Measurements from ENCODE around the gene STAM. TPM values are rescaled to one million over a fixed set of nuclear protein-coding genes. Genes with fewer than 3 reads are reported as not detected.
A peak's percentile ranks its signal among the peaks of the same experiment; 100 is the strongest.

The STAM gene
- total RNA-seq, 4 donors from 2014 or later, result 3.6 to 31.5 (median 19.9) TPM

DNA sequence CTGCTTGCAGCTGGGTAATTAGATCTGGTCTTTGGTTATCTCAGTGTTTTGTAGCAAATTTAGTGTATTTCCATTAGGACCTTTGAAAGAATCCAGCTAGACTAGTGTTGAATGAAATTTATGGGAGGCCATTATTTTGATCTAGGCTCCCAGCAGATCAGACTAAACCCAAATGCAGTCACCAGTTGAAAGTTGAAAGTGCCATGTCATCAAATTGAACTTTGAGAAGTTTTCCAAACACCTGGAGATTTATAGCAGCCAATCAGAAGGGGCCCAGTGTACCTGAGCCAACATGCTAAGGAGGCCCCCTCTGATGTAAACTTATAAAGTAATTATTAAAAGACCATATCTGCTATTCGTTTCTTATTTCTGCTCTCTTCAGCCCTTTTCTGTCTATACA lies 96.7 kb downstream of the STAM start:
- DNase-seq, result no peak
- Histone ChIP-seq H3K4me1 (no peaks in the 10 kb centered on the region), H3K27ac (no peak overlapping the region), H3K27me3 (no peaks in the 10 kb centered on the region), H3K36me3 (no peaks in the 10 kb centered on the region), H3K4me3 (no peak overlapping the region), H3K9me3 (no peaks in the 10 kb centered on the region)
- no peak for TF ChIP-seq POLR2A (IDR thresholded peaks at IDR 0.05)
- TF ChIP-seq, protein P1, sequence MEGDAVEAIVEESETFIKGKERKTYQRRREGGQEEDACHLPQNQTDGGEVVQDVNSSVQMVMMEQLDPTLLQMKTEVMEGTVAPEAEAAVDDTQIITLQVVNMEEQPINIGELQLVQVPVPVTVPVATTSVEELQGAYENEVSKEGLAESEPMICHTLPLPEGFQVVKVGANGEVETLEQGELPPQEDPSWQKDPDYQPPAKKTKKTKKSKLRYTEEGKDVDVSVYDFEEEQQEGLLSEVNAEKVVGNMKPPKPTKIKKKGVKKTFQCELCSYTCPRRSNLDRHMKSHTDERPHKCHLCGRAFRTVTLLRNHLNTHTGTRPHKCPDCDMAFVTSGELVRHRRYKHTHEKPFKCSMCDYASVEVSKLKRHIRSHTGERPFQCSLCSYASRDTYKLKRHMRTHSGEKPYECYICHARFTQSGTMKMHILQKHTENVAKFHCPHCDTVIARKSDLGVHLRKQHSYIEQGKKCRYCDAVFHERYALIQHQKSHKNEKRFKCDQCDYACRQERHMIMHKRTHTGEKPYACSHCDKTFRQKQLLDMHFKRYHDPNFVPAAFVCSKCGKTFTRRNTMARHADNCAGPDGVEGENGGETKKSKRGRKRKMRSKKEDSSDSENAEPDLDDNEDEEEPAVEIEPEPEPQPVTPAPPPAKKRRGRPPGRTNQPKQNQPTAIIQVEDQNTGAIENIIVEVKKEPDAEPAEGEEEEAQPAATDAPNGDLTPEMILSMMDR (IDR thresholded peaks at IDR 0.05), result no peak
- intact Hi-C loops (cut with DNase I; ENCODE audit: low total_unique reads), result loop anchor here (10.0 kb wide), 1 partner anchor 136 kb away; no protein-coding TSS in a partner anchor

DNA sequence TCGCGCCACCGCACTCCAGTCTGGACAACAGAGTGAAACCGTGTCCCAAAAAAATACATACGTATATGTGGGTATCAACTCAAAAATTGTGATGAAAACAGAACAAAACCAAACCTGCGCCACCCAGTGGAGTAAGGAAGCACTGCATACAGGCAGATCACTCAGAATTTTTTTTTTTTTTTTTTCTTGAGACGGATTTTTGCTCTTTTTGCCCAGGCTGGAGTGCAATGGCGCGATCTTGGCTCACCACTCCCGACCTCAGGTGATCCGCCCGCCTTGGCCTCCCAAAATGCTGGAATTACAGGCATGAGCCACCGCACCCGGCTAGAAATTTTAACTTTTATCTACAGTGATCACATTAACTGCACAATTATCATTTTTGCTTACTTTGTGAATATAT lies 99.0 kb downstream of the STAM start:
- no peaks in the 10 kb centered on the region for H3K36me3 ChIP-seq
- no peak overlapping the region for H3K27ac ChIP-seq
- no peaks in the 10 kb centered on the region for H3K9me3 ChIP-seq
- DNase-seq, result peak; percentile 55 to 59
- TF ChIP-seq POLR2A (IDR thresholded peaks at IDR 0.05), result no peak
- TF ChIP-seq, protein P1 (IDR thresholded peaks at IDR 0.05), result peak; percentile 64 to 83 (median 72)
- no peaks in the 10 kb centered on the region for H3K4me1 ChIP-seq
- no peak overlapping the region for H3K4me3 ChIP-seq
- no peaks in the 10 kb centered on the region for H3K27me3 ChIP-seq
- intact Hi-C loops (cut with DNase I; ENCODE audit: low total_unique reads), result loop anchor here (10.0 kb wide), 1 partner anchor 138 kb away; no protein-coding TSS in a partner anchor

DNA sequence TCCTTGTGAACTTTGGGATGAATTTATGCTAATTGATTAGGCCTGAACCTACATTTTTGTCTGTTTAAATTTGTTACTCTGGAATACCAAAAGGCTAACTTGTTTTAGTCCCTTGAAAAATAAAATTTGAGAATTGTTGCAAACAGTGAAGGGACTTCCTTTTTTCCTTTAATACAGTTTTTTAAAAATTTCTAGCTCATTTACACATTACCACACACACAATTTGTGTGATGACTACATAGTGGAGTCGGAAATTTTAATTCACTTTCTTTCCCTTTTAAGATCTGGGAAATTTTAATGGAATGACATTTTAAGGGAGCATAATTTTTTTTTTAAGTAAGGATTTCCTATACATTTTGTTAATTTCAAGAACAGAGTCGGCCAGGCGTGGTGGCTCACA lies 99.5 kb downstream of the STAM start:
- Histone ChIP-seq H3K4me3 (no peak overlapping the region), H3K9me3 (no peaks in the 10 kb centered on the region), H3K36me3 (no peaks in the 10 kb centered on the region), H3K27me3 (no peaks in the 10 kb centered on the region), H3K4me1 (no peaks in the 10 kb centered on the region), H3K27ac (no peak overlapping the region)
- intact Hi-C loops (cut with DNase I; ENCODE audit: low total_unique reads), result loop anchor here (10.0 kb wide), 1 partner anchor 139 kb away; no protein-coding TSS in a partner anchor
- DNase-seq, result no peak
- TF ChIP-seq, protein P1 (IDR thresholded peaks at IDR 0.05), result no peak
- no peak for TF ChIP-seq POLR2A (IDR thresholded peaks at IDR 0.05)

DNA sequence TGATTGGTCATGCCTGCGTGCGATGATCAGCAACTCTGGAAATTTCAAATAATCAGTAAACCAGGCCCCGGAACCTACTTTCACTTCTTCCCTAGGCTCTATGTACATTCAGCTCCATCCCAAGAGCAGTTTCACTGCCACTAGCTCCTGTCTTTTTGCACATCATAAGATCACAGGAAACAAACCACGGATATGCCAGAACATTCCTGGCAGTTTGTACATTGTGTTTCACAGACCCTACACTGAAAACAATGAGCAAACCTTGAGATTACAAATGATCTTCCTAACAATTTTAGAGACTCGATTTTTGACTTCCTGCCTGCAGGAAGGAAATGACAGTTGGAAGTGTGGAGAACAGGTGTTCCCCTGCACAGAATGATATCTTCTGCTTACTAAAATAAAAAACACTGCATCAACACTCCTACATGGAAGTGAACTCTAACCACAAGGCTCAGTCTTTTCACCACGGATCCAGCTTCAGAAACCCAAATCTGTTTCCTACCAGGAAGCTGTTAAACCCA lies 100.5 kb downstream of the STAM start:
- no peak for TF ChIP-seq POLR2A (IDR thresholded peaks at IDR 0.05)
- TF ChIP-seq, protein P1 (IDR thresholded peaks at IDR 0.05), result no peak
- Histone ChIP-seq H3K4me1 (no peaks in the 10 kb centered on the region), H3K36me3 (no peaks in the 10 kb centered on the region), H3K27me3 (no peaks in the 10 kb centered on the region), H3K27ac (peak overlapping the region in 1 of 2 donors; percentile 2), H3K9me3 (no peaks in the 10 kb centered on the region), H3K4me3 (no peak overlapping the region)
- DNase-seq, result no peak
- intact Hi-C loops (cut with DNase I; ENCODE audit: low total_unique reads), result loop anchor here (10.0 kb wide), 1 partner anchor 140 kb away; no protein-coding TSS in a partner anchor

- H3K4me1 ChIP-seq, result no peaks in the 10 kb centered on the region
- no peak for TF ChIP-seq POLR2A (IDR thresholded peaks at IDR 0.05)
- TF ChIP-seq, protein P1 (IDR thresholded peaks at IDR 0.05), result no peak
- no peak overlapping the region for H3K4me3 ChIP-seq
- no peaks in the 10 kb centered on the region for H3K9me3 ChIP-seq
- intact Hi-C loops (cut with DNase I; ENCODE audit: low total_unique reads), result loop anchor here (10.0 kb wide), 1 partner anchor 143 kb away; no protein-coding TSS in a partner anchor
- no peaks in the 10 kb centered on the region for H3K36me3 ChIP-seq
- no peak for DNase-seq
- H3K27ac ChIP-seq, result no peak overlapping the region
- H3K27me3 ChIP-seq, result no peaks in the 10 kb centered on the region
Measured at GRCh38 chr10:17747883-17748550, 104.1 kb downstream of the STAM start.
